HG02981 (cell line): ENCODE measurements around the gene BUB3.

Experiments used
- ATAC-seq: cut with Tn5 transposase; IDR thresholded peaks from one replicate; pipeline ENCODE4 v1.9.1; 2021; ENCODE audit warnings: mild to moderate bottlenecking, moderate library complexity; ENCODE audit not compliant: unreplicated experiment

The BUB3 gene, protein sequence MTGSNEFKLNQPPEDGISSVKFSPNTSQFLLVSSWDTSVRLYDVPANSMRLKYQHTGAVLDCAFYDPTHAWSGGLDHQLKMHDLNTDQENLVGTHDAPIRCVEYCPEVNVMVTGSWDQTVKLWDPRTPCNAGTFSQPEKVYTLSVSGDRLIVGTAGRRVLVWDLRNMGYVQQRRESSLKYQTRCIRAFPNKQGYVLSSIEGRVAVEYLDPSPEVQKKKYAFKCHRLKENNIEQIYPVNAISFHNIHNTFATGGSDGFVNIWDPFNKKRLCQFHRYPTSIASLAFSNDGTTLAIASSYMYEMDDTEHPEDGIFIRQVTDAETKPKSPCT

GRCh38 chr10:123154092-123154710, at the start of gene BUB3:
BUB3 (plus strand) TSS chr10:123154402; CDS start chr10:123154918, 516 bp downstream.
- ATAC-seq = peak; percentile 88

DNA sequence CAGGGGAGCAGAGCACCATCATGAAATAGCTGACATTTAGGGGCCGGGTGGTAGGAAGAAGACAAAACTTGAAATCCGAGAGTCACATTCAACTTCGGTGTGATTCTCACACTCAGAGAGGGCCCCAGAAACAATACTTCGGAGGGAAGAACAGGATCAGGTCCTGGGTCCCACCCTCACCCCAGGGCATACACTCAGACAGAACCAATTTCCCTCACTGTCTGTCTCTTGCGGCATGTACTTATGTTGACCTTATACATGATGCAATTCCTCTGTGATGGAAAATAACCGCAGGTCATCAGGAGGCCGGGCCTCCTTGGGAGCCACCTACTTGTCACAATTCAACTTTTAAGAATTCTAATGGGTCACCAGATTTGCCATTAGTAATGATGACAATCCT, 44.7 kb upstream of the BUB3 start:
- ATAC-seq = no peak

DNA sequence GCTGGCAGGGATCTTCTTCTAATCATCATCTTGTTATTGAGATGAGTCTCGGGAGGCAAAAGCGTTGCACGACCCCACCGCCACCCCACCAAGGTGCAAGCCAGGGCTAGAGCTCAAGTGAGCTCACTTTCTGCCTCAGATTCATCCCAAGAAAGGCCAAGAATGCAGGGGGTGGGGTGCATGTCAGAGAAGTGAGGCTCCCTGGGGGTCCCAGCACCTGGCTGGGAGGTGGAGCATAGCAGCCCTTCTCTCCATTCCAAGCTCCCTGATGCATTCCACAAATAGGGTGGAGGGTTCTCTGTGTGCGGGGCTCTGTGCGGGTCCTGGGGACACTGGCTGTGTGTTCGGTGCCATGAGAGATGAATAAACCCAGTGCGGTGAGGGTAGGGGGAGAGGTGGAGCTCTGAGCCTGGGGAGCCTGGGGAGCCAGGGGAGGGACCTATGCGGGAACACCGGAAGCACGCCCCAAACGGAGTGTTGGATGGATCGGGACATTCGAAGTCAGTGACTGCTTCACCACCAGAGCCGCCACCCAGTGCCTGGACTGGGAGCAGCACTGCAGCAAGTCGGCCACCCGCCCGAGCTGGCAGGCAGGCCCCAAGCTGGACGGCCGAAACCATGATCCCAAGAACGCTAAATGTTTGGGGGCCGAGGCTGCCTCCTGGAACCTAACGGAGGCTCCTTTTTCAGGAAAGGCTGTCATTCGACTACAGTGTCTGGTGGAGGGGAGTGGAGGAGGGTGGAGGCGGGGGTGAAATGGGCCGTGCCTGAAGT, 36.4 kb upstream of the BUB3 start:
- no peak for ATAC-seq

DNA sequence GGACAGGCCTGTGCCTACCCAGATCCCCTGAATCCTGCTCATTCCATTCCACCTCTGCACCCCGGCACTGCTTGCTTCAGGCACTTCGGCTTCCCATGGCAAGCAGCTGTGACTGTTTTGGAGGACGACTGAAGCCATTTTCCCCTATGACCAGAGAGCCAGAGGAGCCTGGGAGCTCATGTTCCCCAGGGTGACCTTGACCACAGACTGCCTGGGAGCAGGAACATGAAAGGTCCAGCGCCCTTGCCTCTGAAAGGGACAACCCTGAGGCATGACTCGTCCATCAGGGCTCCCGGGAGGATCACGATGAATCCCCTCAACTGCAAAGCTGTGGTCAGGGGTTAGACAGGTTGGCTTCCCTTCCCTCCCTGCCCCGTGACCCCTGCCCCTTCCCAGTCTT, 35.1 kb upstream of the BUB3 start:
- ATAC-seq = no peak

- no peak for ATAC-seq
Observed at GRCh38 chr10:123126246-123126645, 28.0 kb upstream of the BUB3 start.

DNA sequence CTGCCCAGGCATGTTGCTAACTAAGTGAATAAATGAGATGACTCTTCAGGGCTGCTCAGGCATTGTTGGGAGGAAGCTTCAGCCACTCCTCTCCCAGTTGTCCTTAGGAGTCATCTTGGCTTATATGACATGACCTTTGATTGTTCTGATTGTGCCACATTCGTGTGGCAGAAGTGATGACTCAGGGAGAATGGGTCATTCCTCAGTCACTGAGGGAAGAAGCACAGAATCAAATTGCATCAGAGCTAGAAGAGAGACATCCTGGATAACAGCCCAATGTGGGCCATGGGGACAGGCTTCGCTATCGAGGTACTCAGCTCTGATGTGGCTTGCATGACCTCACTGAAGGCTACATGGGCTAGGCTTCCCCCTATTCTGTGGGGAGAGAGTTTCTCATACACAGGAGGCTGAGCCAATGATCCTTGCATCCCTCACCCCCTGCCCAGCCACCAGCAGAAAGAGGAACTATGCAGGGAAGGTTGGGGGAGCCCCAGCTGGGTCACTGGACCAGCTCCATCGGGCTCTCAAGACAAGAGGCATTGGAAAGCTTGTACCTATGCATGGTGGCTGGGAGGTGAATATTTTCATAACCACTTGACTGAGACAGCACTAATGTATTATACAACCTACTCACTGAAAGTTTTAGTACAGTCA, 24.5 kb upstream of the BUB3 start:
- no peak for ATAC-seq

DNA sequence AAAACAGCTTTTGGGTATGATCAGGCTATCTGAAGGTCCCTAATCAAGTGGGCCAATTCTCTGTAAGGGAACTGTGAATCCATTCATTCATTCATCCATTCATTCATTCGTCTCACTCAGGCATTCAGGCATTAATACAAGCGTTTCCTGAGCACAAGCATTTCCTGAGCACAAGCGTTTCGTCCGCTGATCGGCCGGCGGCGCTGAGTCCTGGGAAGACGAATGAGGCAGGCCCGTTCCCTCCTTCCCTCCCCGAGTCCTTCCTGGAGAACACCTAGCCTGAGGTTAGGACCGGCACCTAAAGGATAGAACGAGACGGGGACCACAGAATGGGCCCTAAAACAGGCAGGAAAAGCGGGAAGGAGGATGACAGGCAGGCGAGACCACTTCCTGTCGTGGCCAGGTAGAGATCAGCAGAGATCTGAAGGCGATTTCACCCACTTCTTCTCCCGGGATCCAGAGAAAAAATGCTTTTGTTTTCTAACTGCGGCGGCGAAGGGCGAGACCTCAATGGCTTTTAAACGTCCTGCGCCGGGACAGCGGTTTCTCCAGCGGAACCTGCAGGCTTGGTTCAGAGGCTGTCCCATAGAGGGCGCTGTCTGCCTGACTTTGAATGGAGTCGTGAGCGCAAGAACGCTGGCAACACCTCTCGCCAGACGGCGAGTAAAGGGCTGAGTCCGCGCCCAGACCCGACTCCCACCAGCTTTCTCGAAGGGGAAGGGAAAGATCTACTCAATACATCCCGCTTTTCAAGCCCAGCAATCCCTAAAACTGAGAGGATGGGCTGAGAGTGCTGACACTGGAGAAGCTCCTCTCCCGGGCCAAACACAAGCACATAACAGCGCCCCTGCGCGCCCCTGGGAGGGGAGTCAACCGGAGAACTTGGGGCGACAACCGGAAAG, 21.4 kb upstream of the BUB3 start:
- ATAC-seq = peak; percentile 59

GRCh38 chr10:123133541-123134342, 20.5 kb upstream of the BUB3 start:
- ATAC-seq = no peak

- no peak for ATAC-seq
Observed at GRCh38 chr10:123134343-123134914, 19.8 kb upstream of the BUB3 start.

- no peak for ATAC-seq
Observed at GRCh38 chr10:123134915-123135414, 19.2 kb upstream of the BUB3 start.

DNA sequence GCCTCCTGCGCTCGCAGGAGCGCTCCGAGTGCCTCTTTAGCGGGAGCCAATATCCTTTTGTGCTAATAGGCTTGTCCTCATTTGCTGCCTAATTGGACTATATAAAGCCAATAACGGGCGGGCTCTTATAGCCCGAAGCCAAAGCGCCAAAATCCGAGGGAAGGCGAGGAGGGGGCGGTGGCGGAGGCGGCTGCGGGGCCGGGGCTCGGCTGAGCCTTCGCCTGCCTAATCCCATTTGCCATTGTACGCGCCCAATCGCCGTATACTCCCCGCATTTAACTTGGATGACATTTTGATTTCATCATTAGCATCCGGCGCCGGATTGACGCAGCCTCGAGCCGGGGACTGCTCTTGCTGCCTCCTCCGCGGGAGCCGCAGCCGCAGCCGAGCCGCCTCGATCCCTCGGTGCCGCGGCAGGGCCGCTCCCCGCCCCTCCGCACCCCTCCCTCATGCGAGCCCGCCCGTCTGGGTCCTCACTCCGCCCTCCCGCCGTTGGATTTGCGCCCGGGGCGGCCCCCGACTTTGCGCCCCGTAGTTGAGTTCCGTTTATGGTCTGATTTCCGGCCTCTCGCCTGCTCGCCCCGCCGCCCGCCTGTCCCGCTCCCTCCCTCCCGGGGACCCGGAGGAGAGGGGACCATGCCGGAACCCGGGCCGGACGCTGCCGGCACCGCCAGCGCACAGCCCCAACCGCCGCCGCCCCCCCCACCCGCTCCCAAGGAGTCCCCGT, 18.6 kb upstream of the BUB3 start, which contains the start of gene HMX3:
Gene HMX3, plus strand, starts transcription at position 556 of the 727 bp plus-strand sequence. Its CDS starts 81 bp downstream, at position 637.
- ATAC-seq = no peak

DNA sequence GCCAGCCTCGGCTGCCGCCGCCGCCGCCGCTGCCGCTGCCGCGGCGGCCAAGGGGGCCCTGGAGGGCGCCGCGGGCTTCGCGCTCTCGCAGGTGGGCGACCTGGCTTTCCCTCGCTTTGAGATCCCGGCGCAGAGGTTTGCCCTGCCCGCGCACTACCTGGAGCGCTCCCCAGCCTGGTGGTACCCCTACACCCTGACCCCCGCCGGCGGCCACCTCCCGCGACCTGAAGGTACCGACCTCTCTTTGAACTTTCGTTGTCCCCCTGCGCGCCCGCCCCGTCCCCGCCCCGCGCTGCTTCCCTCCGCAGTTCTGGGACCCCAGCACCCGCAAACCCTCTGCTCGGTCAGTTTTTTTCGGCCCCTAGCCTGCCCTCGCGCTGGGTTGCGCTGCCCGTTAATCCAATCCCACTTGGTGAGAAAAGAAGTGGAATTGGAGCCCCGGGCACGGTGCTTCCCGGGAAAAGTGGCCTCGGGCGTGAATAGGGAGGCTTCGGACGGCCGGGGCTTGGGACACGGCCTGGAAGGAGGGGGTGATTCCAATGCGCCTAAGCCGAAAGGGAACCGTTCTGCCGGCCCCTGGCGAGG, 17.9 kb upstream of the BUB3 start:
- no peak for ATAC-seq

- no peak for ATAC-seq
Observed at GRCh38 chr10:123136806-123137642, 17.2 kb upstream of the BUB3 start.

DNA sequence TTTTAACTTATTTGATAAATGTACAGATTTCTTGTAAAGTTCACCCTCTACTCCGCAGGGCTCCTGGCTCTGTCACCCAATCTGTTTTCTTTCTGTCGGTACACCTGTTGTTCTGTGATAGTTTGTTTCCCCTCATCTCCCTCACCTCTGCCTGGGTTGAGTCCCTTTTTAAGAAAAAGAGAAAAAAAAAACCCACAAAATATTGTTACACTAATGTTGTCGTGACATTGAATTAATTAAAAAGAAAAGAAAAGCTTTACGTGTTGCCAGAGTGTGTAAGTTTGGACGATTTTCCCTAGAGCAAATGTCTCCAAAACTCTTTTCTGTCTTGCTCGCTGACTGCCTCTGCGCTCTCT, 15.1 kb upstream of the BUB3 start:
- ATAC-seq = no peak

DNA sequence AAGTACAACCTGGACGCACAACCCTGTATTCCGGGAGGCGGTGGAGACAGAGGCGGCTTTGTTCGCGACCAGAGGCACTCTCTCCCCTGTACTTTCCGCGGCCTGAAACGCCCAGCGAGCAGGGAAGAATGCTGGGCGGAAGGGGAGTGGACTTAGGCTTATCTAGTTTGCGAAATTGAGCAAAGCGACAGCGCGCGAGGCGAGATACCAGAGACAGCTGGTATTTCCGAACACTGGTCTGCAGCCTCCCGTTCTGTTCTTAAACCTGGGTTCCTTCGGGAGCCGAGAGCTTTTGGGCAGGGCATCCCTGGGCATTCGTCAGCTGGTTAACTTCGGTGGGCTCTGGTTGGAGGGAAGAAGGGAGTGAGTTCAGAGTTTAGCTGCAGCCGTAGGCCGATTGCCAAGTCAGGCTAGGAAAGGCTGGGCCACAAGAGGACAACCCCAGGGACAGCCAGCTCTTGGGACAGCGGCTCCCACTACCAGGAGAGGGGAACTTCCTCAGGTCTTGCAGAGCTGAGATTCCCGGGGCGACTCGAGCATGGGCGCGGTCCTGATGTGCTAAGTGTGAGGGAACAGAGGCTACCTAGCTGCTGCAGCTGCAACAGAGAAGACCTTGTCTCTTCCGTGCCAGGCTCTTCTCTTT, 14.6 kb upstream of the BUB3 start:
- ATAC-seq = no peak

- no peak for ATAC-seq
Observed at GRCh38 chr10:123140164-123140982, 13.8 kb upstream of the BUB3 start.
